NCI-H446 (cell line): Measurements from ENCODE around the gene LTA.

ENCODE experiments used
- DNase-seq, 2 experiments: peaks; one replicate each; lab custom pipeline; 2025; lab: John Stamatoyannopoulos, UW

The LTA gene

GRCh38 chr6:31541658-31542521 is 30.2 kb upstream of the LTA start, which contains the start of gene DDX39B:
DDX39B (minus strand) TSS chr6:31542003; CDS start chr6:31540532, 1,471 bp downstream.
- DNase-seq: peak; percentile 97 to 98

- no peak for DNase-seq
Measured at GRCh38 chr6:31543639-31544038, 28.4 kb upstream of the LTA start.

GRCh38 chr6:31544676-31545075 is 27.4 kb upstream of the LTA start:
- no peak for DNase-seq

- no peak for DNase-seq
Measured at GRCh38 chr6:31545291-31545690, 26.8 kb upstream of the LTA start.

GRCh38 chr6:31546339-31546957 is 25.6 kb upstream of the LTA start, which contains the start of gene ATP6V1G2:
ATP6V1G2 (minus strand) TSS chr6:31546608; CDS start chr6:31546559, 49 bp downstream.
- DNase-seq: peak; percentile 91 to 96

GRCh38 chr6:31546958-31547726 is 24.9 kb upstream of the LTA start, which contains the start of gene NFKBIL1:
NFKBIL1 (plus strand) TSS chr6:31547608; CDS start chr6:31547695, 87 bp downstream.
- peak; percentile 93 to 98 for DNase-seq

- no peak for DNase-seq
Measured at GRCh38 chr6:31547727-31548543, 24.2 kb upstream of the LTA start.

GRCh38 chr6:31548544-31548873 is 23.6 kb upstream of the LTA start:
- DNase-seq: no peak

GRCh38 chr6:31551371-31551770 is 20.7 kb upstream of the LTA start:
- DNase-seq: peak in 1 of 2 experiments; percentile 22

GRCh38 chr6:31556307-31556706 is 15.8 kb upstream of the LTA start:
- DNase-seq: no peak

GRCh38 chr6:31557443-31558317 is 14.4 kb upstream of the LTA start:
- DNase-seq: no peak

GRCh38 chr6:31558318-31558625 is 13.8 kb upstream of the LTA start:
- DNase-seq: no peak

- no peak for DNase-seq
Measured at GRCh38 chr6:31558631-31559500, 13.2 kb upstream of the LTA start.

- no peak for DNase-seq
Measured at GRCh38 chr6:31559606-31559957, 12.5 kb upstream of the LTA start.

- DNase-seq: no peak
Measured at GRCh38 chr6:31559958-31560696, 12.0 kb upstream of the LTA start.

- no peak for DNase-seq
Measured at GRCh38 chr6:31560697-31561058, 11.4 kb upstream of the LTA start.

- DNase-seq: no peak
Measured at GRCh38 chr6:31567531-31568370, 4.3 kb upstream of the LTA start.

- no peak for DNase-seq
Measured at GRCh38 chr6:31568537-31568961, 3.5 kb upstream of the LTA start.
